GM19397 (cell line): ENCODE data around the gene NPBWR2.
"Not testable (repeated sequence)": the region's sequence is repeated elsewhere in the genome, so short reads cannot be mapped to it uniquely, and the experiment has no call there.

Source experiments
- ATAC-seq: cut with Tn5 transposase; IDR thresholded peaks from one replicate; pipeline ENCODE4 v1.9.1; 2021; ENCODE audit warnings: mild to moderate bottlenecking, moderate library complexity; ENCODE audit not compliant: unreplicated experiment

The NPBWR2 gene

DNA sequence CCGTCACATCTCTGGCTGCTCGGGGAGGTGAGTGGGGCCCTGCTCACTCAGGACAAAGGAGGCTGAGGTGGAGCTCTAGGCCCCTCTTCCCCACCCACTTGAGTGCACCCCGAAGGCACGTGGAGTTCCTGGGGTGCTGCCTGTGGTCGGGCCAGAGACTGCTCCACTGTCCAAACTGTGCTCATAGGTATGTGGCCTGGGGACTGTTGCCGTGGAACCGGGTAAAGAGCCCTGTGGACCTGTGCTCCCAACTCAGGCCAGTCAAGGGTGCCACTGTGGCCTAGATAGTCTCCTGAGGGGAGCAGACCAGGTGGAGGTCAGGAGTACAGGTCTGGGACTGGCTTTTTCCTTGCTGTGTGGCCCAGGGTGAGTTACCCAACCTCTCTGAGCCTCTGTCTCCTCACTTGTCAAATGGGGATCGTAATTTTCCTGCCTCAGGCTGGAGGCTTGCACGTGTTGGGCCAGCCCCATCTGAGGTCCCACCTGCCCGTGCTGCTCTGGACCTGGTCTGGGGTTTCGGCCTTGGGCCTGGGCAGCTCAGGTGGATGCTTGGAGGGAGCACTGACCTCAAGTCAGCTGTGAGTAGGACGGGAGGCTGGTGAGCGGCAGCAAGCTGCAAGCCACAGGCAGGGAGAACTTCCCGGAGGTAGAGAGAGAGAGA, 12.4 kb upstream of the NPBWR2 start:
- no peak for ATAC-seq

GRCh38 chr20:64119301-64119680, 11.9 kb upstream of the NPBWR2 start:
- ATAC-seq = no peak

GRCh38 chr20:64117432-64117777, 10.0 kb upstream of the NPBWR2 start:
- ATAC-seq = not testable (repeated sequence)

DNA sequence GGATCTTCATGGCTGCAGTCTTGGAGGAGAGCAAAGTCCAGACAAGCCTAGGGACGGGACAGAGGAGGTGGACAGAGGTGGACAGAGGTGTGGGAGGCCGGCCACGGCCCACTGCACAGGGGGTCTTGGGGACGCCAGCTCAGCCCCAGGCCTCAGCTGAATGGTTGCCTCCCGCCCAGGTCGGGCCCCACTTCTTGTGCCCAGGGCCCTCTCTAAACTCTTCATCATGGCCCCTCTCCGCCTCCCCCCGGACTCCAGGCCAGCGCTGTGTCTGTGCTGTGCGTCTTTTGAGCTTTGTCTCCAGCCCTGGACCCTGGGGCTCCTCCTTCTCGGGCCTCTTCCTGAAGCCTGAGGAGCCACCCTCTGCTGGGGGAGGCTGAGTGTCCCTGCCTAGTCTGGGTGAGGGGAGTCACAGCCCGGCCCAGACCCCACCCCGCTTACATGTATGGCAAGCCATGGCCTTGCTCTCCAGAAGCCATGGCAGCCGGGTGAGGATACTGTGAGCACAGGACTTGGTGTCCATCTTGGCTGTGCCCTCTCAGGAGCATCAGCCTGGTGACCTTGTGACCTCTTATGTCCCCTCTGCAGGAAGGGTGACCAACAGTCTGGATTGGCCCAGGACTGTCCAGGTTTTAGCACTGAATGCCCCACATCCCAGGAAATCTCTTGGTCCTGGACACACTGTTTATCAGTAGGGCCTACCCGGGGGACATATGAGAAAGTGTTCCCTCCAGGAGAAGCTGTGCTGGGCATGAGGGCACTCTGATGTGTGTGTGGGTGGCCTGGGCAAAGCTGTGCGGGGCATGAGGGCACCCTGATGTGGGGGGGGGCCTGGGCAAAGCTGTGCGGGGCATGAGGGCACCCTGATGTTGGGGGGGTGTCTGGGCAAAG, 9.4 kb upstream of the NPBWR2 start:
- ATAC-seq = no peak

- no peak for ATAC-seq
Measured at GRCh38 chr20:64116016-64116415, 8.7 kb upstream of the NPBWR2 start.

DNA sequence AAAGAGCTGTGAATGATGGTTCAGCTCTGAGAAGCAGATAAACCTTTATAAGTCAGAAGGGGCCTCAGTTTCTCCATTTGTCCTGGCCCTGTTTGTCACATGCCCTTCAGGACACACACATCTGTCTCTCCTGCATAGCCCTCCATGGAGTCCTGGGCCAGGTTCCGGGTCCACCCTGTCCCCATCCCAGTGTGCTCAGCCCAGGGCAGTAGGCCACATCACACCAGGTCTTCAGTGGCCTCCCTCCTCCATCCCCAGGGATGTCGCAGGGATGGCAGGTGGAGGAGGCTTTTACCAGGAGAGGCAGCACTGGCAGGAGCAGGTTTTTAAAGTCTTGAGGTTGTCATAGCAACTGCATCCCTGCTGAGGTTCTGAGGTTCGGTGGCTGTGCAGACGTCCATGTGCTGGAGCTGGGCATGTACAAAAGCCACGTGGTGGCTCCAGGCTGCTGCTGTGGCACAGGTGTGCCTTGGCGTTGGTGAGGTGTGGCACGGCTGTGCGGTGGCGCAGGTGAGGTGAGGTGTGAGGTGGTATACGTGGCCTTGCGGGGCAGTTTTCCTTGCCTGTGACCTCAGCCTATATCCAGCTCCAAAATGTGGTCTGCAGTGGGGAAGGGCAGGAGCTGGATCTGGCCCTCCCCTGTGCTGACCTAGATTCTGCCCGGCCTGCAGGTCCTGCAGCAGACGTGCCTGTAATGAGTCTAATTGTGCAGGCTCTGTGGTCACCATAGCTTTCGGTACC, 8.0 kb upstream of the NPBWR2 start:
- ATAC-seq = no peak

- ATAC-seq = no peak
Measured at GRCh38 chr20:64114356-64114971, 7.1 kb upstream of the NPBWR2 start.

- no peak for ATAC-seq
Measured at GRCh38 chr20:64113796-64114355, 6.5 kb upstream of the NPBWR2 start.

GRCh38 chr20:64113444-64113775, 6.0 kb upstream of the NPBWR2 start:
- no peak for ATAC-seq

DNA sequence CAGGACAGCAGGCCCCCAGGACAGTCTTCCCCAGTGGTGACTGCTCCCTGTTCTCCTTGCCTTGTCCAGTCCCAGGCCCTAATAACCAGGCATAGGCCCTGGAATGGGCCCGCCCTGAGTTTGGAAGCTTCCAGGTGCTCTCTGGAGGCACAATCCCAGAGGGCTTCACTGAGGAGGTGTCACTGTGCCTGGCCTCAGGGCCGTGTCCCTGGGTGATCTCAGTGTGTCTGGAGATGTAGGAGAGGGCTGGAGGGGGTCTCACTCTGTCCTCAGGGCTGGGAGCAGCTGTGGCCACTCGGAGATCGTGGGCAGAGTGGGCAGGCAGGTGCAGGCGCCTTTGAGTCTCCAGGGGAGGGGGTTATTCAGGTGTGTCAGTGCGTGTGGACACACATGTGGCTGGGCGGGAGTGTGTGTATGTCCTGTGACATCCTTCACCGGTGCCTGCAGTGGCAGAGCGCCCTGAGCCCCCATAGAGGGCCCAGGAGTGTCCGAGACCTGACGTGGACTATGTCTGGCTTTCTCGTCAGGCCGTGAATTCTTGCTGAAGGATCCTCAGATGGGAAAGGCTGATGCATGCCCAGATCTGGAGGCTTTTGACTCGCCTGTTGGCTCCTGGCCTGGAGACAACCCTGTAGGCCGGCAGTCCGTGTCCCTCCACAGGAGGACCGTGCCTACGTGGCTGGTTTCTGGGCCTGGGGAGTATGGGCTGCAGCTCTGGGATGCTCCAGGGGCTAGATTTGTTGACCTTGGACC, 5.5 kb upstream of the NPBWR2 start:
- no peak for ATAC-seq

GRCh38 chr20:64111841-64112641, 4.7 kb upstream of the NPBWR2 start:
- no peak for ATAC-seq

DNA sequence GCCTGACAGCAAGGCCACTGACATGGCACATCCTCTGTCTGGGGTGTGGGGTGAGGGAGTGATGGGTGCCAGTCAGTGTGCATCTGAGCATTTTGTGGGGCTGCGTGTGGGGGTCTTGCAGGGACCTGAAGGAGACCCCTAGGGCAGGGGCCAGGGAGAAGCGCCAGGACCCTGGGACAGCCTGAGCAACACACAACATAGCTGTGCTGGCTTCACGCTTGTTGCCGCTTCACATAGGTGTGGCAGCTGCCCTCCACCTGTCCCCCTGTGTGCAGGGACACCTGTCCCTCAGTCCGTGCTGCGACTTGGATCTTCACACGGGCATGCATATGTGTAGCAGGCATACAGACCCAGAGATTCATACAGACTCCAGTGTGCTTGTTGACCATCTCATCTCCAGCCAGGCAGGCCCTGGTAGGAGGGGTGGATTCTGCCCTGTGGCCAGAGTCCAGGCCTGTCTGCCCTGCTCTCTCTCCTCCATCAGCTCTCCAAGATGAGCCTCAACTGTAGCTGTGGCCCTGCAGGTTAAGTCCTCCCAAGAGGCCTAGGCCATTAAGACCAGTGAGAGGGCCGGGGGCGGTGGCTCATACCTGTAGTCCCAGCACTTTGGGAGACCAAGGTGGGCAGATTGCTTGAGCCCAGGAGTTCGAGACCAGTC, 3.2 kb upstream of the NPBWR2 start:
- ATAC-seq = no peak

DNA sequence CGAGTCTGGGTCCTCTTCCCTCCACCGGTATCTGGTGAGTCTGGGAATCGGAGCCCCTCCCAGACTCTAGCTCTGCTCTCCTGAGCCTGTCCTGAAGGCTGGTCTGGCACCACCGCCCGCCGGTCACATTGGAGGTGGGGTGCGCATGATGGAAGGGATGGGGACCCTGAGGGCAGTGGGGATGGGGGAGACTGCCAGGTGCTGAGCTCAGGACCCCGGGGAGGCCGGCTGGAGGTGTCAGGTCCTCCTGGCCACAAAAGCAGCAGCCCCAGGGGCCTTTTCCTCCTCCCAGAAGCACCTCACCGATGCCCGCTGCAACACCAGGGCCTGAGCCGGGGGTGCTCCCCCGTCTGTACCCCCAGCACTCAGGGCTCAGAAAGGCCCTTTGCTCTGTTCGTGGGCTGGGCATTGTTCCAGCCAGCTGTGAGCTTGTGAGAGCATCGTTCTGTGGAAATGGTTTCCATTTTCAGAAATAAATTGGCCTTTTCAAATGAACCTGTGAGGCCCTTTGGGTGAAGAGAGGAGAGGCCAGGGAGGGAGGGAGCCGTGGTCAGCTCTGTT, 2.5 kb upstream of the NPBWR2 start:
- ATAC-seq = no peak

- no peak for ATAC-seq
Measured at GRCh38 chr20:64108731-64109681, 1.6 kb upstream of the NPBWR2 start.

GRCh38 chr20:64107736-64108457, 532 bp upstream of the NPBWR2 start:
- no peak for ATAC-seq

GRCh38 chr20:64106435-64106961, 867 bp downstream of the NPBWR2 start:
- ATAC-seq = no peak
